ENCODE measurements around the gene BMAL2. TPM values are rescaled to one million over a fixed set of nuclear protein-coding genes. Genes with fewer than 3 reads are reported as not detected.

BMAL2 gene
- total RNA-seq, 2 experiments from 2014 or later = 7.5 to 9.7 TPM

DNA sequence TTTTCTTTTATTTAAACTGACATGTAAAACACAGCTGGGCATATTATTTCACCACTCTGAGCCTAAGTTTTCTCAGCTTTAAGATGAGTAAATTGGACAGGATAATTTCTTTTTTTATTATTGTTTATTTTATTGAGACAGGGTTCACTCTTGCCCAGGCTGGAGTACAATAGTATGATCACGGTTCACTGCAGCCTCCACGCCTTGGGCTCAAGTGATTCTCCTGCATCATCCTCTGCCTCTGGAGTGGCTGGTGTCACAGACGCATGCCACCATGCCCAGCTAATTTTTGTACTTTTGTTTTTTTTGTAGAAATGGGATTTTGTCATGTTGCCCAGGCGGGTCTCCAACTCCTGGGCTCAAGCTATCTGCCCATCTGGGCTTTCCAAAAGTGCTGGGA lies 12.7 kb downstream of the BMAL2 start:
- Mint-ChIP-seq H3K4me1 (ENCODE audit: low read depth) (no peaks in the 10 kb centered on the region), H3K4me3 (no peak overlapping the region), H3K27ac (no peak overlapping the region), H3K36me3 (ENCODE audit: low read depth) (no peaks in the 10 kb centered on the region), H3K9me3 (no peaks in the 10 kb centered on the region), H3K27me3 (peaks cover 2% of the 10 kb centered on the region)
- TF ChIP-seq, protein P1, sequence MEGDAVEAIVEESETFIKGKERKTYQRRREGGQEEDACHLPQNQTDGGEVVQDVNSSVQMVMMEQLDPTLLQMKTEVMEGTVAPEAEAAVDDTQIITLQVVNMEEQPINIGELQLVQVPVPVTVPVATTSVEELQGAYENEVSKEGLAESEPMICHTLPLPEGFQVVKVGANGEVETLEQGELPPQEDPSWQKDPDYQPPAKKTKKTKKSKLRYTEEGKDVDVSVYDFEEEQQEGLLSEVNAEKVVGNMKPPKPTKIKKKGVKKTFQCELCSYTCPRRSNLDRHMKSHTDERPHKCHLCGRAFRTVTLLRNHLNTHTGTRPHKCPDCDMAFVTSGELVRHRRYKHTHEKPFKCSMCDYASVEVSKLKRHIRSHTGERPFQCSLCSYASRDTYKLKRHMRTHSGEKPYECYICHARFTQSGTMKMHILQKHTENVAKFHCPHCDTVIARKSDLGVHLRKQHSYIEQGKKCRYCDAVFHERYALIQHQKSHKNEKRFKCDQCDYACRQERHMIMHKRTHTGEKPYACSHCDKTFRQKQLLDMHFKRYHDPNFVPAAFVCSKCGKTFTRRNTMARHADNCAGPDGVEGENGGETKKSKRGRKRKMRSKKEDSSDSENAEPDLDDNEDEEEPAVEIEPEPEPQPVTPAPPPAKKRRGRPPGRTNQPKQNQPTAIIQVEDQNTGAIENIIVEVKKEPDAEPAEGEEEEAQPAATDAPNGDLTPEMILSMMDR (IDR thresholded peaks at IDR 0.05) = no peak
- DNase-seq (no peak), ATAC-seq (no peak)
- intact Hi-C loops (cut with micrococcal nuclease) = no loop called here
- CTCF ChIA-PET = interaction anchor here (1.0 kb wide), 1 partner anchor 39 kb away, joined by 3 read pairs; no protein-coding TSS in a partner anchor
- POLR2A ChIA-PET = no interaction called here

DNA sequence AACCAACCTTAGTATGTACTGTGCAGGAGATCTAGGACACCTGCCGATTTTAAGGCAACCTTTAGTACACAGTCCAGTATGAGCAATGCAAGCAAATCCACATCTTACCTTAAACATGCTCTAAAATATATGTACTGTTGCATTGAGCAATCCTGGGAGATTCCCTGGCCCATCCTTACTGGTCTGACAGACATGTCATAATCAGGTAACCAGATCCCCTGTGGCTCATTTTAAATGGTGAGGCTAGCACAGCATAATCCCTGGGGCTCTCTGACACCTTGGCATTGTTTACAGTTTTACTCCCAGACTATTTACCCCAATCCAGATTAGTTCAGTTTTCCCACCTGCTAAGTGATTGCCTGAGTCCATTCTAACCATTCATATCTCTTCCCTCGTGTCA lies 15.1 kb downstream of the BMAL2 start:
- ChIA-PET POLR2A (no interaction called here), CTCF (interaction anchor here (1.3 kb wide), 1 partner anchor 10 kb away, joined by 3 read pairs; no protein-coding TSS in a partner anchor)
- ATAC-seq (no peak), DNase-seq (no peak)
- no peaks in the 10 kb centered on the region for H3K36me3 Mint-ChIP-seq (ENCODE audit: low read depth)
- H3K4me3 Mint-ChIP-seq = no peak overlapping the region
- TF ChIP-seq, protein P1 (IDR thresholded peaks at IDR 0.05) = no peak
- H3K4me1 Mint-ChIP-seq (ENCODE audit: low read depth) = no peaks in the 10 kb centered on the region
- intact Hi-C loops (cut with micrococcal nuclease) = no loop called here
- H3K27me3 Mint-ChIP-seq = peaks cover 3% of the 10 kb centered on the region
- H3K9me3 Mint-ChIP-seq = no peaks in the 10 kb centered on the region
- H3K27ac Mint-ChIP-seq = no peak overlapping the region

DNA sequence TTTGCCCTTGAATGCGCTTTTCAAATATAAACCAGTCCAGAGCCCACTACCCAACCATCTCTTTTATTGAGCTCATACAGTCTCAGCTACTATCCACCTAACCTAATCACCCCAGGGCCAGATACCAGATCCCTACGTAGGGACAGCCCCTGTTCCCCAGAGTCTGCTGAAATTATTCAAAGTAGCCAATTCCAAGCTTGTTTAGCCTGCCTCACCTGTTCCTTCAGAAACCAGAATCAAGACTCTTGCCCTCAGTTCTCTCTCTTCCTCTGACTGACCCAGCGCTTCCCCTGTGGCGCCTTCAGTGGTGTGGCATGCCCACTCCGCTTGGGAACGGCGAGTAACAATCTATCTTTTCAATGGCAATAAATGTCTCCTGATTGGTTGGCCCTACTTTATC lies 18.8 kb downstream of the BMAL2 start:
- Mint-ChIP-seq H3K9me3 (no peaks in the 10 kb centered on the region), H3K27ac (no peak overlapping the region)
- CTCF ChIA-PET = no interaction called here

DNA sequence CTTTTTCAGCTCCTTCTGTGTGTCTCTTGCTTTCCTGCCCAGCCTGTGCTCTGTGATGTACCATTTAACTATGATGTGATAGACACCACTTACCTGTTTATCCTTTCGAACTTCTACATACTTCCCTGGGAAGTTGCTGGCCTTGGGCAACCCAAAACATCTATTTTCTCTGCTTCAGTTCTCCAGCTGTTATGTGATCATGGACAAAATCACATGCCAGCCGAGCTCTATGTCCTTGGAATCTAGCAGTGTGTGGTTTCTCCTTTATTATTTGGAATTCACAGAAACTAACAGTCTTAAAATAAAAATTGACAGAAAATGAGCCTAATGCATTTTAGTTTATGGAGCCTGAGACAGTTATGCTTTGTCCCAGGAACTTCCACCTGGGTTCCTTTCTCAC lies 22.9 kb downstream of the BMAL2 start:
- intact Hi-C loops (cut with micrococcal nuclease) = no loop called here
- Mint-ChIP-seq H3K4me1 (ENCODE audit: low read depth) (no peaks in the 10 kb centered on the region), H3K9me3 (no peaks in the 10 kb centered on the region), H3K27me3 (peaks cover 6% of the 10 kb centered on the region), H3K4me3 (no peak overlapping the region), H3K27ac (no peak overlapping the region), H3K36me3 (ENCODE audit: low read depth) (no peaks in the 10 kb centered on the region)
- no peak for ATAC-seq
- TF ChIP-seq, protein P1 (IDR thresholded peaks at IDR 0.05) = no peak
- ChIA-PET CTCF (interaction anchor here (1.1 to 1.7 kb wide), 2 partner anchors 30 to 67 kb away, joined by 3 read pairs; no protein-coding TSS in a partner anchor), POLR2A (no interaction called here)
- no peak for DNase-seq

More for the DNA sequence above, 18.8 kb downstream of the BMAL2 start:
- Mint-ChIP-seq H3K36me3 (ENCODE audit: low read depth) (no peaks in the 10 kb centered on the region), H3K4me3 (no peak overlapping the region), H3K4me1 (ENCODE audit: low read depth) (no peaks in the 10 kb centered on the region), H3K27me3 (peaks cover 3% of the 10 kb centered on the region)
- POLR2A ChIA-PET = no interaction called here
- no peak for DNase-seq
- ATAC-seq = no peak
- TF ChIP-seq, protein P1 (IDR thresholded peaks at IDR 0.05) = no peak
- intact Hi-C loops (cut with micrococcal nuclease) = no loop called here

DNA sequence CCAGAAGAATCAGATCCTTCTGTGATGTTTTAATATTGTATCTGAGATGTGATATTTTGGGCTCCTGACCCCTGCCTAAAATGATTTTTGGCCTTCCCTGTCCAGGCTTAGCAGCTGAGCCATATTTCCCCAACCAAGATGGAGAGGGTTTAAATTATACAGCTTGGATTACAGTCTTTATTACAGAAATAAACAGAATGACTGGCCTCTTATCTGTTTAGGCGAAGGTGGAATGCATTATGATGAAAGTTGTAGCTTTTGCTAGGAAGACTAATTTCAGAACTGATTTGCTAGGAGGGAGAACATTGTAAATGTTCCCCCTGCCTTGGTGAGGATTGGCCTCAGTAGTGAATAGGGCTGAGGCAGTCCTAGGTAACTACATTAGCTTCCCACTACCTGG lies 23.3 kb downstream of the BMAL2 start:
- Mint-ChIP-seq H3K4me3 (no peak overlapping the region), H3K4me1 (ENCODE audit: low read depth) (no peaks in the 10 kb centered on the region), H3K27ac (no peak overlapping the region), H3K27me3 (peaks cover 6% of the 10 kb centered on the region), H3K36me3 (ENCODE audit: low read depth) (no peaks in the 10 kb centered on the region), H3K9me3 (no peaks in the 10 kb centered on the region)
- intact Hi-C loops (cut with micrococcal nuclease) = no loop called here
- ChIA-PET CTCF (interaction anchor here (1.1 to 1.7 kb wide), 2 partner anchors 29 to 67 kb away, joined by 3 read pairs; no protein-coding TSS in a partner anchor), POLR2A (no interaction called here)
- ATAC-seq (no peak), DNase-seq (no peak)
- TF ChIP-seq, protein P1 (IDR thresholded peaks at IDR 0.05) = no peak
